Mucosa of descending colon (tissue), 3 donors: ENCODE data around the gene KAZN. TPM values are rescaled to one million over a fixed set of nuclear protein-coding genes. Genes with fewer than 3 reads are reported as not detected.

Experiments used
- ATAC-seq: fragments of 200-7000 bp; cut with Tn5 transposase; one replicate; pipeline ENCODE4 v1.9.1; 2020; ENCODE audit warnings: mild to moderate bottlenecking, moderate library complexity
- DNase-seq, 3 donors: peaks; one replicate each; pipeline ENCODE4 v3.0.0-alpha.2; 2020
- H3K36me3 ChIP-seq: fragments of 200-600 bp; one replicate; pipeline ENCODE4 v1.8.0; 2021; ENCODE audit warnings: low read depth, mild to moderate bottlenecking
- H3K4me1 ChIP-seq: fragments of 200-600 bp; one replicate; pipeline ENCODE4 v1.8.0; 2021; ENCODE audit warnings: low read depth, mild to moderate bottlenecking
- H3K4me3 ChIP-seq: fragments of 200-600 bp; one replicate; pipeline ENCODE4 v1.8.0; 2021; ENCODE audit warnings: mild to moderate bottlenecking
- H3K9me3 ChIP-seq: fragments of 200-600 bp; one replicate; pipeline ENCODE4 v1.8.0; 2021; ENCODE audit warnings: mild to moderate bottlenecking
- CTCF ChIP-seq: fragments of 200-600 bp; IDR thresholded peaks from one replicate; pipeline ENCODE4 v1.8.0; 2022; ENCODE audit warnings: antibody characterized with exemption, mild to moderate bottlenecking
- intact Hi-C, 2 donors: fragments of 100-400 bp; cut with DNase I in 1 of 2; cut with micrococcal nuclease in 1 of 2; formaldehyde crosslinking; loops; one replicate each; pipeline versions ENCODE4 v1.11.0 to v1.11.1; 2022; cut with DNase I, micrococcal nuclease
- total RNA-seq, 3 donors: library from RNA; stranded (reverse); fragmentation: NEBNext Ultra II Directional in 2 of 3; extraction: Animal tissue kit (Norgen Biotek cat#: 25700) in 2 of 3; gene quantifications; one replicate each; pipeline versions ENCODE4 v1.2.1 to v1.2.4, GENCODE V29; 2021 to 2023
- donor health status: DM: no; HTN: no; CAD: no; lungs with moderate emphysema.
- donor health status: DM: no; HTN: no; CAD: no.
- donor health status: DM: no; HTN: yes; CAD: no.

The KAZN gene
- total RNA-seq, 3 donors from 2014 or later, result 9.7 to 21.9 (median 15.8) TPM

GRCh38 chr1:14737561-14738094 is 139.1 kb downstream of the KAZN start:
- DNase-seq (no peak), ATAC-seq (no peak)
- Histone ChIP-seq H3K4me1 (no peaks in the 10 kb centered on the region), H3K4me3 (no peak overlapping the region), H3K36me3 (no peaks in the 10 kb centered on the region), H3K9me3 (no peaks in the 10 kb centered on the region)
- intact Hi-C loops, result no loop called here
- TF ChIP-seq CTCF, result no peak

- no peak for ATAC-seq
- intact Hi-C loops, result no loop called here
These were observed 139.8 kb downstream of the KAZN start for GRCh38 chr1:14738235-14738634.

GRCh38 chr1:14738647-14739046 is 140.2 kb downstream of the KAZN start:
- Histone ChIP-seq H3K9me3 (no peaks in the 10 kb centered on the region), H3K4me3 (no peak overlapping the region), H3K36me3 (no peaks in the 10 kb centered on the region), H3K4me1 (no peaks in the 10 kb centered on the region)
- DNase-seq, result no peak
- no peak for TF ChIP-seq CTCF
- intact Hi-C loops, result no loop called here
- ATAC-seq, result no peak

More at GRCh38 chr1:14738235-14738634, 139.8 kb downstream of the KAZN start:
- Histone ChIP-seq H3K4me1 (no peaks in the 10 kb centered on the region), H3K36me3 (no peaks in the 10 kb centered on the region), H3K9me3 (no peaks in the 10 kb centered on the region), H3K4me3 (no peak overlapping the region)
- no peak for DNase-seq
- no peak for TF ChIP-seq CTCF

GRCh38 chr1:14739082-14739832 is 140.8 kb downstream of the KAZN start:
- ATAC-seq, result no peak
- no peaks in the 10 kb centered on the region for H3K9me3 ChIP-seq
- H3K36me3 ChIP-seq, result no peaks in the 10 kb centered on the region
- no peak for TF ChIP-seq CTCF
- no peaks in the 10 kb centered on the region for H3K4me1 ChIP-seq
- no peak for DNase-seq
- intact Hi-C loops, result no loop called here
- H3K4me3 ChIP-seq, result no peak overlapping the region

DNA sequence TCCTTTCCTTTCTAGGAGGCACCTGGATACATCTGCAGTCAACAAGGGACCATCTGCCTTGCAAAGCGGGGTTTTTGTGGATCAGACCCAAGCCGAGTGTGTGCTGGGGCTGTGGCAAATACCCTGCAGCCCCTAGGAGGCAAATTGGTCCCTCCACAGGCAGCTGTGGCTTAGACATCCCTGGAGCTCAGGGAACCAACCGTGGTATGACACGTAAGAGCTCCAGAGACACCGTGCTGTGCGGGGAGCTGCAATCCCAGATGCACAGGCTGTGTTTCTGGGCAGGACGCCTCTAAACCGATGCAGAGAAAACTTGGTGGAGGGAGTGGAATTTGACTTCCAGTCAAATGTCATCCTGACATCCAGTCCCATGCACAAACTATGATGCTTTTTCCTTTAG is 141.5 kb downstream of the KAZN start:
- no peaks in the 10 kb centered on the region for H3K9me3 ChIP-seq
- intact Hi-C loops, result no loop called here

More for the DNA sequence above, 141.5 kb downstream of the KAZN start:
- no peak for ATAC-seq
- TF ChIP-seq CTCF, result no peak
- DNase-seq, result no peak
- Histone ChIP-seq H3K36me3 (no peaks in the 10 kb centered on the region), H3K4me1 (no peaks in the 10 kb centered on the region), H3K4me3 (no peak overlapping the region)
